HepG2 (cell line): ENCODE data around the gene ITSN2. TPM values are rescaled to one million over a fixed set of nuclear protein-coding genes. Genes with fewer than 3 reads are reported as not detected.
"Not testable (repeated sequence)": the region's sequence is repeated elsewhere in the genome, so short reads cannot be mapped to it uniquely, and the experiment has no call there.

Source experiments
- ATAC-seq: fragments of 200-7000 bp; cut with Tn5 transposase; 3 replicates; pipeline ENCODE4 v1.9.1; 2020; ENCODE audit warnings: mild to moderate bottlenecking, moderate library complexity
- BruUV-seq: library from RNA; stranded (reverse); fragments of 400-500 nt; replicated peaks from 2 replicates; lab custom pipeline; 2021; lab: Mats Ljungman, UMichigan
- CTCF ChIA-PET: fragments of 300-600 bp; formaldehyde crosslinking; extraction: SDS; loops from one replicate; lab custom pipeline; 2021; ENCODE audit warnings: low total read pairs, inconsistent platforms, low intra/inter-chr PET ratio; lab: Yijun Ruan, JAX
- POLR2A ChIA-PET: fragments of 350-600 bp; sonication (Branson Sonifier 250); formaldehyde crosslinking; loops from one replicate; lab custom pipeline; 2020; ENCODE audit warnings: antibody characterized with exemption, inconsistent platforms; lab: Yijun Ruan, JAX
- DNase-seq: peaks from one replicate; pipeline ENCODE4 v3.0.0-alpha.2; 2015; ENCODE audit warnings: low spot score
- FAIRE-seq: peaks from 3 replicates; lab custom pipeline; 2011; peaks lifted over from hg19 to GRCh38; lab: Jason Lieb, UNC
- H2AFZ ChIP-seq: one replicate; pipeline ENCODE4 v1.6.1; 2011; ENCODE audit warnings: low read length, inconsistent platforms
- H3K27ac ChIP-seq: fragments of 300-600 bp; 3 replicates; pipeline ENCODE4 v1.8.0; 2011; ENCODE audit warnings: mixed run types, mild to moderate bottlenecking, mixed read lengths, low read length, inconsistent platforms; ENCODE audit not compliant: insufficient read depth; ENCODE audit errors: extremely low read length
- H3K27me3 ChIP-seq, 2 experiments: fragments of 200-600 bp in 1 of 2; 2 replicates in 1 of 2; 3 replicates in 1 of 2; pipeline versions ENCODE4 v1.6.0 to v1.8.0; 2011; ENCODE audit warnings: low read length in 2 of 2, mild to moderate bottlenecking in 2 of 2, moderate library complexity in 2 of 2, inconsistent platforms in 1 of 2; ENCODE audit not compliant: insufficient read depth in 2 of 2, control insufficient read depth in 1 of 2
- H3K36me3 ChIP-seq, 2 experiments: fragments of 200-600 bp in 1 of 2; replicated peaks in 1 of 2; 2 replicates in 1 of 2; 3 replicates in 1 of 2; pipeline versions ENCODE4 v1.5.1 to v1.8.0; 2011; ENCODE audit warnings: low read length in 2 of 2, inconsistent platforms in 1 of 2; ENCODE audit not compliant: insufficient read depth in 2 of 2, control insufficient read depth in 1 of 2
- H3K4me1 ChIP-seq: 2 replicates; pipeline ENCODE4 v1.5.1; 2012; ENCODE audit warnings: low read length, inconsistent platforms; ENCODE audit not compliant: insufficient read depth
- H3K4me2 ChIP-seq: 2 replicates; pipeline ENCODE4 v1.6.0; 2011; ENCODE audit warnings: low read depth, low read length, inconsistent platforms
- H3K4me3 ChIP-seq, 3 experiments: fragments of 200-600 bp in 1 of 3; sonication (generic), shearing (Covaris generic) in 1 of 3; replicated peaks in 1 of 3; 2 replicates each; pipeline ENCODE4 v1.5.1; 2011 to 2016; ENCODE audit warnings: low read length in 3 of 3, inconsistent platforms in 2 of 3, low read depth in 2 of 3, mild to moderate bottlenecking in 2 of 3, control low read depth in 1 of 3, mixed read lengths in 1 of 3; ENCODE audit not compliant: insufficient read depth in 1 of 3
- H3K79me2 ChIP-seq: one replicate; pipeline ENCODE4 v1.6.1; 2011; ENCODE audit warnings: low read length, inconsistent platforms; ENCODE audit not compliant: insufficient read depth
- H3K9ac ChIP-seq: 2 replicates; pipeline ENCODE4 v1.6.0; 2011; ENCODE audit warnings: mild to moderate bottlenecking, low read depth, low read length, inconsistent platforms; ENCODE audit not compliant: insufficient read depth
- H3K9me3 ChIP-seq: 2 replicates; pipeline ENCODE4 v1.5.1; 2012; ENCODE audit warnings: mild to moderate bottlenecking, low read length
- H4K20me1 ChIP-seq: 2 replicates; pipeline ENCODE4 v1.6.0; 2011; ENCODE audit warnings: inconsistent platforms, mild to moderate bottlenecking, low read length, moderate library complexity; ENCODE audit not compliant: insufficient read depth
- CEBPB ChIP-seq: IDR thresholded peaks from 2 replicates; pipeline ENCODE4 v1.6.1; 2011; ENCODE audit warnings: low read depth, low read length, improper control_type of control experiment, borderline replicate concordance
- KAT7 ChIP-seq: IDR thresholded peaks from 2 replicates; pipeline ENCODE4 v1.6.1; 2018; ENCODE audit warnings: borderline replicate concordance, missing compliant biosample characterization
- KDM1A ChIP-seq: IDR thresholded peaks from 2 replicates; pipeline ENCODE4 v1.6.1; 2016; ENCODE audit warnings: missing compliant biosample characterization
- MAFG ChIP-seq: sonication (generic); formaldehyde crosslinking; IDR thresholded peaks from 2 replicates; pipeline ENCODE4 v1.5.1; 2020; ENCODE audit warnings: mild to moderate bottlenecking, missing genetic modification reagents
- MTA1 ChIP-seq: sonication (generic); formaldehyde crosslinking; IDR thresholded peaks from 2 replicates; pipeline ENCODE4 v1.4.0; 2020; ENCODE audit warnings: missing genetic modification reagents, mild to moderate bottlenecking, borderline replicate concordance
- NFKB2 ChIP-seq: sonication (generic); formaldehyde crosslinking; IDR thresholded peaks from 2 replicates; pipeline ENCODE4 v1.4.0; 2020; ENCODE audit warnings: missing genetic modification reagents, borderline replicate concordance
- POLR2A ChIP-seq, 2 experiments: IDR thresholded peaks; 2 replicates each; pipeline ENCODE4 v1.6.1; 2011; ENCODE audit warnings: low read depth in 2 of 2, low read length in 2 of 2, mild to moderate bottlenecking in 1 of 2, moderate library complexity in 1 of 2; ENCODE audit not compliant: insufficient read depth in 1 of 2
- SNAI1 ChIP-seq: sonication (generic); formaldehyde crosslinking; IDR thresholded peaks from 2 replicates; pipeline ENCODE4 v1.5.0; 2020; ENCODE audit warnings: mild to moderate bottlenecking, missing genetic modification reagents, borderline replicate concordance
- ZNF225 ChIP-seq: sonication (generic); formaldehyde crosslinking; IDR thresholded peaks from 2 replicates; pipeline ENCODE4 v1.4.0; 2020; ENCODE audit warnings: mild to moderate bottlenecking, missing genetic modification reagents
- ZNF678 ChIP-seq: sonication (generic); formaldehyde crosslinking; IDR thresholded peaks from 2 replicates; pipeline ENCODE4 v1.4.0; 2020; ENCODE audit warnings: mild to moderate bottlenecking, missing genetic modification reagents
- ZNF747 ChIP-seq: sonication (generic); formaldehyde crosslinking; IDR thresholded peaks from 2 replicates; pipeline ENCODE4 v1.8.1; 2023; ENCODE audit warnings: missing genetic modification reagents, mild to moderate bottlenecking, borderline replicate concordance
- ZNF790 ChIP-seq: sonication (generic); formaldehyde crosslinking; IDR thresholded peaks from 2 replicates; pipeline ENCODE4 v1.8.0; 2022; ENCODE audit warnings: missing genetic modification reagents, mild to moderate bottlenecking, borderline replicate concordance
- WGBS: methylation state at CpG from one replicate; pipeline ENCODE4 v1.1.6; 2017; ENCODE audit warnings: low lambda C conversion rate; 5-methylcytosine and 5-hydroxymethylcytosine counted together
- in situ Hi-C: cut with HindIII; loops from 2 replicates; pipeline ENCODE4 v1.10.0; 2017; ENCODE audit warnings: low pct_unique_long_range_greater_than_20kb; ENCODE audit not compliant: extremely low pct_ligation_motif_present
- intact Hi-C: fragments of 100-400 bp; cut with micrococcal nuclease; formaldehyde crosslinking; loops from one replicate; pipeline ENCODE4 v1.10.0; 2022; ENCODE audit not compliant: unreplicated experiment
- polyA plus RNA-seq, 8 experiments: library from polyadenylated mRNA; depleted of rRNA in 3 of 8; stranded (reverse) in 7 of 8; unstranded in 1 of 8; fragments of >200 nt; fragmentation: Illumina TruSeq in 4 of 8; extraction: Trizol in 4 of 8; gene quantifications; 2 replicates each; pipeline versions ENCODE4 v1.2.1 to v1.2.3, GENCODE V29; 2011 to 2016; ENCODE audit warnings: low read depth in 4 of 8, missing spikeins in 1 of 8, mixed read lengths in 1 of 8; ENCODE audit not compliant: insufficient read depth in 1 of 8
- total RNA-seq, 5 experiments: library from RNA; depleted of rRNA; stranded (reverse); fragments of >200 nt; fragmentation: Illumina TruSeq; extraction: Trizol; gene quantifications; 2 replicates each; pipeline ENCODE4 v1.2.3, GENCODE V29; 2016; ENCODE audit warnings: low read depth in 1 of 5
- TF ChIP-seq, protein P1 (sequence below): sonication (generic); formaldehyde crosslinking; IDR thresholded peaks from 2 replicates; pipeline ENCODE4 v1.4.0; 2020; ENCODE audit warnings: mild to moderate bottlenecking, missing genetic modification reagents
- TF ChIP-seq, protein P2 (sequence below): sonication (generic); formaldehyde crosslinking; IDR thresholded peaks from 2 replicates; pipeline ENCODE4 v1.4.0; 2020; ENCODE audit warnings: missing genetic modification reagents
- TF ChIP-seq, protein P3 (sequence below): sonication (generic); formaldehyde crosslinking; IDR thresholded peaks from 2 replicates; pipeline ENCODE4 v1.4.0; 2020; ENCODE audit warnings: missing genetic modification reagents, borderline replicate concordance

ITSN2 gene
- total and polyA plus RNA-seq, 2 of the 13 experiments (the other 11 are each of a cell fraction or from before 2014, with no cell fraction given), result 26.0 to 26.6 TPM

DNA sequence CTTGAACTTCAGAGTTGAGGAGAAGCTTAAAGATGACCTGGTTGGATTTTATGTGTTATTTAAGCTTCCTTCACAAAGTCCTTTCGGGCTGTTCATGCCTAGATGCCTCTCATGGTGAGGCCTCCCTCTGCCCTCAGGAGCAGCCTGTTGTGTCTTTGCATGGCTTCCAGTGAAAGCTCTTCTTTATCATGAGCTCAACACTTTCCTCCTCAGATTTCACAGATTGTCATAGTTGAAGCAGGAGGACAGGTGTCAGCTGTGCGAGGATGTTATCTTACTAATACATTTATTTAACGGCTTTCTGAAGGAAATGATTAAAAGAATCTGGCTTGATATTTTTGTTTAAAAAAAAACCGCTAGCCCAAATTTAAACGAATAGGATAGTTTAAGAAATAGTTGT lies 48.8 kb upstream of the ITSN2 start:
- Histone ChIP-seq H2AFZ (no peak overlapping the region), H3K36me3 (no peaks in the 10 kb centered on the region), H3K27ac (no peak overlapping the region), H3K27me3 (no peaks in the 10 kb centered on the region), H3K4me1 (0 out of 2 replicates have a peak, but pooled peaks cover 4% of the 10 kb centered on the region), H3K9ac (no peak overlapping the region), H3K4me2 (no peak overlapping the region), H4K20me1 (no peaks in the 10 kb centered on the region), H3K9me3 (no peaks in the 10 kb centered on the region), H3K79me2 (no peaks in the 10 kb centered on the region), H3K4me3 (no peak overlapping the region)
- FAIRE-seq (no peak), ATAC-seq (no peak), DNase-seq (no peak)
- intact Hi-C loops, result no loop called here
- BruUV-seq, result no TSS peak
- WGBS, result 33% methylated on average over 5 of the region's 5 CpGs
- in situ Hi-C loops, result loop anchor here (25.0 kb wide), 1 partner anchor 728 kb away; no protein-coding TSS in a partner anchor
- ChIA-PET CTCF (interaction anchor here (1.2 to 3.3 kb wide), 3 partner anchors 134 to 418 kb away, joined by 4 to 43 read pairs (median 4); no protein-coding TSS in a partner anchor), POLR2A (interaction anchor here (1.5 kb wide), 1 partner anchor 9 kb away, joined by 4 read pairs; no protein-coding TSS in a partner anchor)
- TF ChIP-seq ZNF225 (no peak), MTA1 (CRISPR knock-in tag) (no peak), KAT7 (no peak), KDM1A (CRISPR knock-in tag) (no peak), ZNF790 (CRISPR knock-in tag) (no peak), POLR2A (IDR thresholded peaks at IDR 0.05; ENCODE audit: insufficient read depth in 1 of 2, low read depth in 2 of 2, low read length in 2 of 2) (no peak), SNAI1 (CRISPR knock-in tag) (no peak), ZNF678 (no peak), NFKB2 (CRISPR knock-in tag) (no peak), CEBPB (no peak), MAFG (no peak), ZNF747 (CRISPR knock-in tag) (no peak)
- TF ChIP-seq, protein P1, sequence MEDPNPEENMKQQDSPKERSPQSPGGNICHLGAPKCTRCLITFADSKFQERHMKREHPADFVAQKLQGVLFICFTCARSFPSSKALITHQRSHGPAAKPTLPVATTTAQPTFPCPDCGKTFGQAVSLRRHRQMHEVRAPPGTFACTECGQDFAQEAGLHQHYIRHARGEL (CRISPR knock-in tag), result no peak
- TF ChIP-seq, protein P2, sequence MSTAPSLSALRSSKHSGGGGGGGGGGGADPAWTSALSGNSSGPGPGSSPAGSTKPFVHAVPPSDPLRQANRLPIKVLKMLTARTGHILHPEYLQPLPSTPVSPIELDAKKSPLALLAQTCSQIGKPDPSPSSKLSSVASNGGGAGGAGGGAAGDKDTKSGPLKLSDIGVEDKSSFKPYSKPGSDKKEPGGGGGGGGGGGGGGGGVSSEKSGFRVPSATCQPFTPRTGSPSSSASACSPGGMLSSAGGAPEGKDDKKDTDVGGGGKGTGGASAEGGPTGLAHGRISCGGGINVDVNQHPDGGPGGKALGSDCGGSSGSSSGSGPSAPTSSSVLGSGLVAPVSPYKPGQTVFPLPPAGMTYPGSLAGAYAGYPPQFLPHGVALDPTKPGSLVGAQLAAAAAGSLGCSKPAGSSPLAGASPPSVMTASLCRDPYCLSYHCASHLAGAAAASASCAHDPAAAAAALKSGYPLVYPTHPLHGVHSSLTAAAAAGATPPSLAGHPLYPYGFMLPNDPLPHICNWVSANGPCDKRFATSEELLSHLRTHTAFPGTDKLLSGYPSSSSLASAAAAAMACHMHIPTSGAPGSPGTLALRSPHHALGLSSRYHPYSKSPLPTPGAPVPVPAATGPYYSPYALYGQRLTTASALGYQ (CRISPR knock-in tag), result no peak
- TF ChIP-seq, protein P3, sequence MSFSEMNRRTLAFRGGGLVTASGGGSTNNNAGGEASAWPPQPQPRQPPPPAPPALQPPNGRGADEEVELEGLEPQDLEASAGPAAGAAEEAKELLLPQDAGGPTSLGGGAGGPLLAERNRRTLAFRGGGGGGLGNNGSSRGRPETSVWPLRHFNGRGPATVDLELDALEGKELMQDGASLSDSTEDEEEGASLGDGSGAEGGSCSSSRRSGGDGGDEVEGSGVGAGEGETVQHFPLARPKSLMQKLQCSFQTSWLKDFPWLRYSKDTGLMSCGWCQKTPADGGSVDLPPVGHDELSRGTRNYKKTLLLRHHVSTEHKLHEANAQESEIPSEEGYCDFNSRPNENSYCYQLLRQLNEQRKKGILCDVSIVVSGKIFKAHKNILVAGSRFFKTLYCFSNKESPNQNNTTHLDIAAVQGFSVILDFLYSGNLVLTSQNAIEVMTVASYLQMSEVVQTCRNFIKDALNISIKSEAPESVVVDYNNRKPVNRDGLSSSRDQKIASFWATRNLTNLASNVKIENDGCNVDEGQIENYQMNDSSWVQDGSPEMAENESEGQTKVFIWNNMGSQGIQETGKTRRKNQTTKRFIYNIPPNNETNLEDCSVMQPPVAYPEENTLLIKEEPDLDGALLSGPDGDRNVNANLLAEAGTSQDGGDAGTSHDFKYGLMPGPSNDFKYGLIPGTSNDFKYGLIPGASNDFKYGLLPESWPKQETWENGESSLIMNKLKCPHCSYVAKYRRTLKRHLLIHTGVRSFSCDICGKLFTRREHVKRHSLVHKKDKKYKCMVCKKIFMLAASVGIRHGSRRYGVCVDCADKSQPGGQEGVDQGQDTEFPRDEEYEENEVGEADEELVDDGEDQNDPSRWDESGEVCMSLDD (CRISPR knock-in tag), result no peak
- TF ChIP-seq, all 625 proteins: peak for 0

DNA sequence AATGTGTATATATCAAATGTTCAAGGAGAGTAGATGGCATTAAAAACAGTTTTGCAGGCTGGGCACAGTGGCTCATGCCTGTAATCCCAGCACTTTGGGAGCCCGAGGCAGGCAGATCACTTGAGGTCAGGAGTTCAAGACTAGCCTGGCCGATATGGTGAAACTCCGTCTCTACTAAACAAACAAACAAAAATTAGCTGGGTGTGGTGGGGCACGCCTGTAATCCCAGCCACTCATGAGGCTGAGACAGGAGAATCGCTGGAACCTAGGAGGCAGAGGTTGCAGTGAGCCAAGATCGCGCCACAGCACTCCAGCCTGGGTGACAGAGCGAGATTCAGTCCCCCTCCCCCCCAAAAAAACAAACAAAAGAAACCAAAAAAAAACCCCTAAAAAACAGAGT lies 48.4 kb upstream of the ITSN2 start:
- H3K36me3 ChIP-seq, H3K27me3 ChIP-seq, H2AFZ ChIP-seq, intact Hi-C loops, H4K20me1 ChIP-seq, DNase-seq, H3K27ac ChIP-seq, H3K79me2 ChIP-seq, H3K9ac ChIP-seq, H3K4me1 ChIP-seq, H3K4me3 ChIP-seq, ATAC-seq, H3K4me2 ChIP-seq, FAIRE-seq, POLR2A ChIA-PET, H3K9me3 ChIP-seq, BruUV-seq: not testable (repeated sequence)
- WGBS, result 15% methylated on average over 8 of the region's 8 CpGs
- in situ Hi-C loops, result loop anchor here (25.0 kb wide), 1 partner anchor 729 kb away; no protein-coding TSS in a partner anchor
- CTCF ChIA-PET, result interaction anchor here (3.3 kb wide), 1 partner anchor 418 kb away, joined by 43 read pairs; no protein-coding TSS in a partner anchor
